GM12874 (cell line): ENCODE data around the gene HMGA1.

Source experiments
- TF ChIP-seq, protein P1 (sequence below): IDR thresholded peaks from 2 replicates; pipeline ENCODE4 v1.5.1; 2011; ENCODE audit warnings: low read depth, mild to moderate bottlenecking, control low read depth, low read length, moderate library complexity; ENCODE audit not compliant: insufficient read depth

The HMGA1 gene

DNA sequence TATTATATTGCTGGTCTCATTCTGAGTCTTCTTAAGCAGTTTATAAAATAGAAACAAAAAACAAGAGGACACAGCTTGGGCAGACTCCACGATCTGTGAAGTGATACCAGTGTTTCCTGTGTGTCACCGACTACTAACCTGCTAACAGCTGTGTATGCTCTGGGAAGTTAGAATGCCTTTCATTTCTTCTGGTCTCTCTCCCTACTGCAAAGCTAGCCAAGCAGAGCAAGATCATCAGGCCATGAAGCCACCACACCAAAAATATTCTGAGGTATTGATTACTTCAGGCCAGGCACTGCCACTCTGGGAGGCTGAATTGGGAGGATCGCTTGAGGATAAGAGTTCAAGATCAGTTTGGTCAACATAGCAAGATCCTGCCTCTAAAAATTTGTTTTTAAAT lies 59.0 kb downstream of the HMGA1 start:
- TF ChIP-seq, protein P1, sequence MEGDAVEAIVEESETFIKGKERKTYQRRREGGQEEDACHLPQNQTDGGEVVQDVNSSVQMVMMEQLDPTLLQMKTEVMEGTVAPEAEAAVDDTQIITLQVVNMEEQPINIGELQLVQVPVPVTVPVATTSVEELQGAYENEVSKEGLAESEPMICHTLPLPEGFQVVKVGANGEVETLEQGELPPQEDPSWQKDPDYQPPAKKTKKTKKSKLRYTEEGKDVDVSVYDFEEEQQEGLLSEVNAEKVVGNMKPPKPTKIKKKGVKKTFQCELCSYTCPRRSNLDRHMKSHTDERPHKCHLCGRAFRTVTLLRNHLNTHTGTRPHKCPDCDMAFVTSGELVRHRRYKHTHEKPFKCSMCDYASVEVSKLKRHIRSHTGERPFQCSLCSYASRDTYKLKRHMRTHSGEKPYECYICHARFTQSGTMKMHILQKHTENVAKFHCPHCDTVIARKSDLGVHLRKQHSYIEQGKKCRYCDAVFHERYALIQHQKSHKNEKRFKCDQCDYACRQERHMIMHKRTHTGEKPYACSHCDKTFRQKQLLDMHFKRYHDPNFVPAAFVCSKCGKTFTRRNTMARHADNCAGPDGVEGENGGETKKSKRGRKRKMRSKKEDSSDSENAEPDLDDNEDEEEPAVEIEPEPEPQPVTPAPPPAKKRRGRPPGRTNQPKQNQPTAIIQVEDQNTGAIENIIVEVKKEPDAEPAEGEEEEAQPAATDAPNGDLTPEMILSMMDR = no peak
